GM18907 (cell line): ENCODE results near the gene RAPGEF6.
A peak's percentile ranks its signal among the peaks of the same experiment; 100 is the strongest.
"Not testable (repeated sequence)": the region's sequence is repeated elsewhere in the genome, so short reads cannot be mapped to it uniquely, and the experiment has no call there.

Experiments used
- ATAC-seq: cut with Tn5 transposase; IDR thresholded peaks from one replicate; pipeline ENCODE4 v1.9.1; 2021; ENCODE audit warnings: mild to moderate bottlenecking, moderate library complexity; ENCODE audit not compliant: unreplicated experiment

Gene RAPGEF6

GRCh38 chr5:131436081-131436480 is 198.9 kb downstream of the RAPGEF6 start:
- no peak for ATAC-seq

GRCh38 chr5:131433109-131433508 is 201.9 kb downstream of the RAPGEF6 start:
- ATAC-seq: no peak

GRCh38 chr5:131431794-131432193 is 203.2 kb downstream of the RAPGEF6 start:
- ATAC-seq: no peak

- ATAC-seq: no peak
These were observed 204.2 kb downstream of the RAPGEF6 start for GRCh38 chr5:131430794-131431193.

- no peak for ATAC-seq
These were observed 209.0 kb downstream of the RAPGEF6 start for GRCh38 chr5:131426011-131426410.

GRCh38 chr5:131423056-131423455 is 212.0 kb downstream of the RAPGEF6 start:
- ATAC-seq: no peak

- ATAC-seq: no peak
These were observed 215.2 kb downstream of the RAPGEF6 start for GRCh38 chr5:131419877-131420276.

- no peak for ATAC-seq
These were observed 216.2 kb downstream of the RAPGEF6 start for GRCh38 chr5:131418846-131419245.

GRCh38 chr5:131417240-131417869 is 217.7 kb downstream of the RAPGEF6 start:
- ATAC-seq: peak; percentile 40

- ATAC-seq: peak; percentile 77
These were observed 218.3 kb downstream of the RAPGEF6 start for GRCh38 chr5:131416729-131417128.

GRCh38 chr5:131413605-131414559 is 221.1 kb downstream of the RAPGEF6 start:
- peak; percentile 91 for ATAC-seq

GRCh38 chr5:131406975-131407638 is 227.9 kb downstream of the RAPGEF6 start:
- no peak for ATAC-seq

GRCh38 chr5:131406076-131406475 is 229.0 kb downstream of the RAPGEF6 start:
- ATAC-seq: no peak

- no peak for ATAC-seq
These were observed 229.4 kb downstream of the RAPGEF6 start for GRCh38 chr5:131405674-131406073.

- no peak for ATAC-seq
These were observed 234.4 kb downstream of the RAPGEF6 start for GRCh38 chr5:131400585-131400984.

GRCh38 chr5:131399007-131399406 is 236.0 kb downstream of the RAPGEF6 start:
- not testable (repeated sequence) for ATAC-seq

- ATAC-seq: no peak
These were observed 238.3 kb downstream of the RAPGEF6 start for GRCh38 chr5:131396630-131397273.

GRCh38 chr5:131396015-131396414 is 239.0 kb downstream of the RAPGEF6 start:
- peak; percentile 81 for ATAC-seq

GRCh38 chr5:131394128-131394527 is 240.9 kb downstream of the RAPGEF6 start:
- peak; percentile 81 for ATAC-seq

GRCh38 chr5:131393498-131393968 is 241.5 kb downstream of the RAPGEF6 start:
- no peak for ATAC-seq
